Suprapubic skin (tissue), 4 donors: ENCODE data around the gene KLRF1.

Experiments
- EP300 ChIP-seq: sonication (generic); formaldehyde crosslinking; IDR thresholded peaks from one replicate; pipeline ENCODE4 v1.6.1; 2017; ENCODE audit warnings: antibody characterized with exemption
- POLR2A ChIP-seq, 2 donors: fragments of 450-650 bp; IDR thresholded peaks; one replicate each; pipeline ENCODE4 v1.6.1; 2017; ENCODE audit warnings: antibody characterized with exemption in 2 of 2, mild to moderate bottlenecking in 2 of 2, moderate library complexity in 2 of 2
- POLR2AphosphoS5 ChIP-seq, 3 donors: sonication (generic); formaldehyde crosslinking; IDR thresholded peaks; one replicate each; pipeline ENCODE4 v1.6.1; 2017; ENCODE audit warnings: antibody characterized with exemption in 3 of 3
- TF ChIP-seq, protein P1 (sequence below), 2 donors: fragments of 200-600 bp in 1 of 2; fragments of 450-650 bp in 1 of 2; sonication (generic) in 1 of 2; IDR thresholded peaks; one replicate each; pipeline ENCODE4 v1.5.1; 2016 to 2019; ENCODE audit warnings: antibody characterized with exemption in 2 of 2, mild to moderate bottlenecking in 1 of 2, moderate library complexity in 1 of 2

DNA sequence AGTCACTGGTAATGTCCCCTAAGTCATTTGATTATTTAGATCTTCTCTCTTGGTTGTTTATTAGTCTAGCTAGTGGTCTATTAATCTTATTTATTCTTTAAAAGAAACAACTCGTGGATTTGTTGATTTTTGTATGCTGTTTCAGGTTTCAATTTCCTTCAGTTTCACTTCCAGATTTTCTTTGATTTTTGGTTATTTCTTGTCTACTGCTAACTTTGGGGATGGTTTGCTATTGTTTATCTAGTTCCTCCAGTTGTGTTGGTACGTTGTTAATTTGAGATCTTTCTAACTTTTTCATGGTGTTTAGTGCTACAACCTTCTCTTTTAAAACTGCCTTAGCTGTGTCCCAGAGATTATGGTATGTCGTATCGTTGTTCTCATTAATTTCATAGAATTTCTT, 48.1 kb upstream of the KLRF1 start:
- TF ChIP-seq POLR2AphosphoS5 (IDR thresholded peaks at IDR 0.05) (no peak), POLR2A (IDR thresholded peaks at IDR 0.05) (no peak), EP300 (no peak)
- TF ChIP-seq, protein P1, sequence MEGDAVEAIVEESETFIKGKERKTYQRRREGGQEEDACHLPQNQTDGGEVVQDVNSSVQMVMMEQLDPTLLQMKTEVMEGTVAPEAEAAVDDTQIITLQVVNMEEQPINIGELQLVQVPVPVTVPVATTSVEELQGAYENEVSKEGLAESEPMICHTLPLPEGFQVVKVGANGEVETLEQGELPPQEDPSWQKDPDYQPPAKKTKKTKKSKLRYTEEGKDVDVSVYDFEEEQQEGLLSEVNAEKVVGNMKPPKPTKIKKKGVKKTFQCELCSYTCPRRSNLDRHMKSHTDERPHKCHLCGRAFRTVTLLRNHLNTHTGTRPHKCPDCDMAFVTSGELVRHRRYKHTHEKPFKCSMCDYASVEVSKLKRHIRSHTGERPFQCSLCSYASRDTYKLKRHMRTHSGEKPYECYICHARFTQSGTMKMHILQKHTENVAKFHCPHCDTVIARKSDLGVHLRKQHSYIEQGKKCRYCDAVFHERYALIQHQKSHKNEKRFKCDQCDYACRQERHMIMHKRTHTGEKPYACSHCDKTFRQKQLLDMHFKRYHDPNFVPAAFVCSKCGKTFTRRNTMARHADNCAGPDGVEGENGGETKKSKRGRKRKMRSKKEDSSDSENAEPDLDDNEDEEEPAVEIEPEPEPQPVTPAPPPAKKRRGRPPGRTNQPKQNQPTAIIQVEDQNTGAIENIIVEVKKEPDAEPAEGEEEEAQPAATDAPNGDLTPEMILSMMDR (IDR thresholded peaks at IDR 0.05): no peak
